H1 (cell line): ENCODE data around the gene COL5A2.
A peak's percentile ranks its signal among the peaks of the same experiment; 100 is the strongest.

Source experiments
- ASH2L ChIP-seq: fragments of 200-600, 300-600 bp; sonication (generic); IDR thresholded peaks from one replicate; pipeline ENCODE4 v1.7.1; 2017; ENCODE audit warnings: low read length
- ATF2 ChIP-seq: IDR thresholded peaks from 2 replicates; pipeline ENCODE4 v1.6.1; 2012; ENCODE audit warnings: low read length, inconsistent platforms
- ATF3 ChIP-seq: IDR thresholded peaks from 2 replicates; pipeline ENCODE4 v1.6.1; 2011; ENCODE audit warnings: low read depth, mild to moderate bottlenecking, low read length; ENCODE audit not compliant: insufficient read depth
- BACH1 ChIP-seq: IDR thresholded peaks from 2 replicates; pipeline ENCODE4 v1.6.1; 2012; ENCODE audit warnings: low read length, improper control_type of control experiment
- CREB1 ChIP-seq: IDR thresholded peaks from 2 replicates; pipeline ENCODE4 v1.6.1; 2012; ENCODE audit warnings: inconsistent platforms
- CTCF ChIP-seq, 3 experiments: IDR thresholded peaks; 1 replicate in 2 of 3; 2 replicates in 1 of 3; pipeline versions ENCODE4 v1.5.1 to v1.6.1; 2011; ENCODE audit warnings: low read length in 3 of 3, mild to moderate bottlenecking in 3 of 3, inconsistent platforms in 2 of 3, low read depth in 1 of 3, moderate library complexity in 1 of 3; ENCODE audit not compliant: insufficient read depth in 1 of 3; ENCODE audit errors: control extremely low read depth in 1 of 3
- GABPA ChIP-seq: IDR thresholded peaks from 2 replicates; pipeline ENCODE4 v1.6.1; 2011; ENCODE audit warnings: mild to moderate bottlenecking, low read length, moderate library complexity, borderline replicate concordance; ENCODE audit not compliant: insufficient read depth
- JUN ChIP-seq: IDR thresholded peaks from 2 replicates; pipeline ENCODE4 v1.6.1; 2011; ENCODE audit warnings: low read depth, mild to moderate bottlenecking, improper control_type of control experiment, low read length
- JUND ChIP-seq: IDR thresholded peaks from 2 replicates; pipeline ENCODE4 v1.6.1; 2011; ENCODE audit warnings: mild to moderate bottlenecking, improper control_type of control experiment, low read length
- MAX ChIP-seq: IDR thresholded peaks from 2 replicates; pipeline ENCODE4 v1.6.1; 2012; ENCODE audit warnings: inconsistent platforms
- PHF8 ChIP-seq: fragments of 200-600 bp; sonication (generic); conservative IDR thresholded peaks from 2 replicates; pipeline ENCODE4 v1.7.1; 2012; ENCODE audit warnings: low read depth, mild to moderate bottlenecking, inconsistent platforms, low read length, moderate library complexity
- POLR2AphosphoS5 ChIP-seq: IDR thresholded peaks from 2 replicates; pipeline ENCODE4 v1.6.1; 2011; ENCODE audit warnings: low read depth, low read length
- RAD21 ChIP-seq, 2 experiments: IDR thresholded peaks in 1 of 2; conservative IDR thresholded peaks in 1 of 2; 2 replicates each; pipeline ENCODE4 v1.6.1; 2011; ENCODE audit warnings: low read depth in 2 of 2, low read length in 2 of 2, improper control_type of control experiment in 1 of 2, inconsistent platforms in 1 of 2, mild to moderate bottlenecking in 1 of 2, moderate library complexity in 1 of 2
- ZNF274 ChIP-seq: IDR thresholded peaks from 2 replicates; pipeline ENCODE4 v1.7.0; 2012; ENCODE audit warnings: low read length, borderline replicate concordance; ENCODE audit errors: extremely low read depth

GRCh38 chr2:189142893-189143759 is 36.4 kb downstream of the COL5A2 start:
- TF ChIP-seq CTCF (IDR thresholded peaks at IDR 0.05; ENCODE audit: control extremely low read depth in 1 of 3, insufficient read depth in 1 of 3, low read depth in 1 of 3, low read length in 3 of 3) (peak; percentile 32 to 100 (median 95)), JUND (no peak), JUN (no peak), PHF8 (no peak), ATF2 (no peak), CREB1 (no peak), GABPA (no peak), ATF3 (0 out of 2 replicates have a peak, but pooled peaks have one; percentile 42), ASH2L (no peak), ZNF274 (no peak), POLR2AphosphoS5 (no peak), MAX (no peak), BACH1 (no peak), RAD21 (IDR thresholded peaks at IDR 0.05 in 1 of 2, conservative IDR thresholded peaks at IDR 0.05 in 1 of 2; ENCODE audit: low read depth in 2 of 2, low read length in 2 of 2) (peak; percentile 74 to 86)
